Measurements from ENCODE around the gene HSD17B8.

DNA sequence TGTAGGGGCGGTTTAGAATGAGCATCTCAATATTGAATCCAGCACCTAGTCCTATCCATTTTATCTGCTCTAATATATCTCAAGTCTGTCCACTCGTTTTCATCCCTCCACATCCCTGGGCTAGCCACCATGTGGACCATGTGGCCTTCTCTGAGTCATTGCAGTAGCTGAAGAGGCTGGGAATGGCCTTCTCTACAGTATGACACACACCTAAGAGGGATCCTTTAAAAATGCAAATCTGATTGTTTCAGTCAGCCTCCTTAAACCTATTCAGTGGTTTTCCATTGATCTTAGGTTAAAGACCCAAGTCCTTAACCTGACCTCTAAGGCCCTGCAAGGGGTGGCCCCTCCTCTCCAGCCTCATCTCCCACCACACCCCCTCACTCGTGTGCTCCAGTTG is 13.2 kb downstream of the HSD17B8 start:
- TF ChIP-seq, protein P1, sequence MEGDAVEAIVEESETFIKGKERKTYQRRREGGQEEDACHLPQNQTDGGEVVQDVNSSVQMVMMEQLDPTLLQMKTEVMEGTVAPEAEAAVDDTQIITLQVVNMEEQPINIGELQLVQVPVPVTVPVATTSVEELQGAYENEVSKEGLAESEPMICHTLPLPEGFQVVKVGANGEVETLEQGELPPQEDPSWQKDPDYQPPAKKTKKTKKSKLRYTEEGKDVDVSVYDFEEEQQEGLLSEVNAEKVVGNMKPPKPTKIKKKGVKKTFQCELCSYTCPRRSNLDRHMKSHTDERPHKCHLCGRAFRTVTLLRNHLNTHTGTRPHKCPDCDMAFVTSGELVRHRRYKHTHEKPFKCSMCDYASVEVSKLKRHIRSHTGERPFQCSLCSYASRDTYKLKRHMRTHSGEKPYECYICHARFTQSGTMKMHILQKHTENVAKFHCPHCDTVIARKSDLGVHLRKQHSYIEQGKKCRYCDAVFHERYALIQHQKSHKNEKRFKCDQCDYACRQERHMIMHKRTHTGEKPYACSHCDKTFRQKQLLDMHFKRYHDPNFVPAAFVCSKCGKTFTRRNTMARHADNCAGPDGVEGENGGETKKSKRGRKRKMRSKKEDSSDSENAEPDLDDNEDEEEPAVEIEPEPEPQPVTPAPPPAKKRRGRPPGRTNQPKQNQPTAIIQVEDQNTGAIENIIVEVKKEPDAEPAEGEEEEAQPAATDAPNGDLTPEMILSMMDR (IDR thresholded peaks at IDR 0.05): no peak
- TF ChIP-seq POLR2A (IDR thresholded peaks at IDR 0.05; ENCODE audit: low read depth) (no peak), EP300 (IDR thresholded peaks at IDR 0.05) (no peak), POLR2AphosphoS5 (IDR thresholded peaks at IDR 0.05) (no peak)
